Adipocyte (in vitro differentiated cells): ENCODE results near the gene SLC38A5.

Source experiments
- DNase-seq: peaks from one replicate; pipeline ENCODE4 v3.0.0-alpha.2; 2015; ENCODE audit warnings: low read depth
- H3K27me3 ChIP-seq: replicated peaks from 2 replicates; pipeline ENCODE4 v1.7.0; 2013; ENCODE audit warnings: mild to moderate bottlenecking, low read length, moderate library complexity; ENCODE audit not compliant: control insufficient read depth, insufficient read depth
- H3K36me3 ChIP-seq: 2 replicates; pipeline ENCODE4 v1.7.0; 2013; ENCODE audit warnings: low read length, mild to moderate bottlenecking, moderate library complexity; ENCODE audit not compliant: control insufficient read depth, insufficient read depth, severe bottlenecking
- H3K4me1 ChIP-seq: 2 replicates; pipeline ENCODE4 v1.7.0; 2013; ENCODE audit warnings: mild to moderate bottlenecking, low read length, moderate library complexity; ENCODE audit not compliant: control insufficient read depth, insufficient read depth
- H3K4me3 ChIP-seq: 2 replicates; pipeline ENCODE4 v1.7.0; 2013; ENCODE audit warnings: mild to moderate bottlenecking, low read length, moderate library complexity
- H3K9ac ChIP-seq: 2 replicates; pipeline ENCODE4 v1.7.0; 2013; ENCODE audit warnings: mild to moderate bottlenecking, low read length, moderate library complexity
- H3K9me3 ChIP-seq: 2 replicates; pipeline ENCODE4 v1.7.0; 2013; ENCODE audit warnings: mild to moderate bottlenecking, low read length, moderate library complexity; ENCODE audit not compliant: control insufficient read depth

SLC38A5 gene

GRCh38 chrX:48475774-48476577 is 5.9 kb upstream of the SLC38A5 start, which contains the start of gene FTSJ1:
Gene FTSJ1, plus strand, starts transcription at chrX:48476199. Its CDS starts 1,849 bp downstream, at chrX:48478048.
- H3K27me3 ChIP-seq, result no peaks in the 10 kb centered on the region
- no peaks in the 10 kb centered on the region for H3K9me3 ChIP-seq
- peak within 1 kb of the TSS; percentile 89 for H3K4me3 ChIP-seq
- peak within 1 kb of the TSS; percentile 94 for H3K9ac ChIP-seq
- H3K36me3 ChIP-seq, result no peaks in the 10 kb centered on the region
- H3K4me1 ChIP-seq, result no peaks in the 10 kb centered on the region
- DNase-seq, result peak; percentile 94

DNA sequence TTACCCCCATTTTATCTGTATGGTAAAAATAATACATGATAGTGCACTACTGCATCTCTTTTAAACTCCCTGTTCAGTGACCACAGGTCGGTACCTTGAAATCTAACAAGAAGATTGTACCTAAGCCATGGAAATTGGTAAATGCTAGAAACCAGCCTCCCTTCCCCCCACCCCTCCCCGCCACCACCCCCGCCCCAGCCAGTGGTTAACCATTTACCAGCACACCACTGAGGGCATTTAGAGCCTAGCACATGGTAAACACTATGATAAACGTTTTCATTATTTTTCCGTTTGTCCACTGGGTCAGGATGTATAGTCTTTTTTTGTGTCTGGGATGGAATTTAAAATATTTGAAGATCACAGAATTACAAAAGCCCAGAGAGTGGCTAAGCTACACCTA is 5.2 kb upstream of the SLC38A5 start:
- peak overlapping the region; percentile 89 for H3K4me3 ChIP-seq
- no peaks in the 10 kb centered on the region for H3K9me3 ChIP-seq
- peak overlapping the region; percentile 94 for H3K9ac ChIP-seq
- H3K27me3 ChIP-seq, result no peaks in the 10 kb centered on the region
- DNase-seq, result no peak
- no peaks in the 10 kb centered on the region for H3K4me1 ChIP-seq
- no peaks in the 10 kb centered on the region for H3K36me3 ChIP-seq

GRCh38 chrX:48474581-48474980 is 4.5 kb upstream of the SLC38A5 start:
- H3K36me3 ChIP-seq, result no peaks in the 10 kb centered on the region

DNA sequence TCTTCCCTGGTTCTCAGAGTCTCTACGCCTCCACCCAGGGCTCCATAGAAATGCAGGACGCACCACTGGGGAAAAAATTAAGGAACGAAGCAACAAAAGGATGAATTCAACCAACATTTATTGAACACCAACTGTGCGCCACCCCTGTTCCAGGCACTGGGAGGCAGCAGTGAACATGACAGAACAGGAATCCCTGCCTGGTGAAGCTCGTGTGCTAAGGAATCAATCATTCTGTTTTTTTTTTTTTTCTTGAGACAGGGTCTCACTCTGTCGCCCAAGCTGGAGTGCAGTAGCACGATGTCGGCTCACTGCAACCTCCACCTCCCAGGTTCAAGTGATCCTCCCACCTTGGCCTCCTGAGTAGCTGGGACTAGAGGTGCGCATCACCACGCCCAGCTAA is 4.1 kb upstream of the SLC38A5 start:
- H3K27me3 ChIP-seq, result no peaks in the 10 kb centered on the region
- no peaks in the 10 kb centered on the region for H3K36me3 ChIP-seq
- no peak for DNase-seq
- no peaks in the 10 kb centered on the region for H3K9me3 ChIP-seq
- no peaks in the 10 kb centered on the region for H3K4me1 ChIP-seq
- H3K9ac ChIP-seq, result no peak overlapping the region
- no peak overlapping the region for H3K4me3 ChIP-seq

More at GRCh38 chrX:48474581-48474980, 4.5 kb upstream of the SLC38A5 start:
- Histone ChIP-seq H3K4me1 (no peaks in the 10 kb centered on the region), H3K4me3 (no peak overlapping the region), H3K9me3 (no peaks in the 10 kb centered on the region), H3K27me3 (no peaks in the 10 kb centered on the region), H3K9ac (no peak overlapping the region)
- DNase-seq, result no peak

DNA sequence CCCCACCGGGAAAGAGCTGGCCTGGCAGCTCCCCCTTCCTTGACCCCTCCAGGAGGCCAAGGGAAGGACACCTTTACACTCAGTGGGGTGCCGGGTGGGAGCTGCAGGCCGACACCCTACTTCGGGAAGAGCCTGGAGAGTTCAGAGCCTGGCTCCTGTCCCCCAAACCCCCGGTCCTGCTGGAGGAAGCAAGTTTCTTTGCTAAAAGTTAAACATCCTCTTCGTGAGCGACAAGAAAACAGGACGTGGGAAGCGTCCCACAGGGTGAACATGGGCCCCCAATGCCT is 3.6 kb upstream of the SLC38A5 start:
- no peak for DNase-seq

DNA sequence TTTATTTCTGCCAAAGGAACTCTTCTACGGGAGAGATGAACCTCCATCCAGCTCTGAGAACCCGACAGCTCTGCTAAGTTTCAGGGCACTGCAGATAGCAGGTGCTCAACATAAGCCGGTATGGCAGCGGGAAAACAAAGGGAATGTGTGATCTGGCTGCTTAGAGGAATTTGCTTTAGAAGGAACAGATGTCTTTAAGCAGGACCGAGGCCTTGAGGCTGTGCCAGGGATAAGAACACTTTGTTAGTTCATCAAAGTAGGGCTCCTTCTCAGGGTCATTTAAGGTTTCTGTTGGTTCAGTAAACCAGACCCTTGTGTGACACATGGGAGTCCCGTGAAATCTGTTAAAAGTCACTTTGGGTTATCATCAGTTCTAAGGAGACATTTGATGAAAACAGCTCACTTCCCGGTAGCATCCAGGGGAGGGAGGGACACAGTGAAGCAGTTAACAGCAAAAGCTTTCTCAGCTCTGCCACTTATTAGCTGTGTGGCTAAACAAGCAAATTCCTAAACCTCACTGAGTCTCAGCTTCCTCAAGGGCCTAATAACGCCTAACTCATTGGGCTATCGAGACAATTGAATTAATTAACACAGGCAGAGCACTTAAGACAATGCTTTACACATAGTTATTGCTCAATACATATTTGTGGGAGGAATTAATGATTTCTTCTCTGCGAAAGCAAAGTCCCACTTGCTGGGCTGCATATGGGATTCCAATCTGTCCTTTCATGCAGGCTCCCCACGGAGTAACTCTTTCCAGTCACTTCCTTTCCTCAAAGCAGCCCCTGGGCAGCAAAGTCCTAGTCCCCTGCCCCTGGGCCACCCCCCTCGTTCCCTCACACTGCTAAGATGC is 3.0 kb upstream of the SLC38A5 start:
- no peak for DNase-seq
- H3K36me3 ChIP-seq, result no peaks in the 10 kb centered on the region
- no peak overlapping the region for H3K4me3 ChIP-seq
- no peaks in the 10 kb centered on the region for H3K9me3 ChIP-seq
- H3K27me3 ChIP-seq, result no peaks in the 10 kb centered on the region
- no peaks in the 10 kb centered on the region for H3K4me1 ChIP-seq
- H3K9ac ChIP-seq, result no peak overlapping the region

More for the DNA sequence above, 3.6 kb upstream of the SLC38A5 start:
- Histone ChIP-seq H3K36me3 (no peaks in the 10 kb centered on the region), H3K4me3 (no peak overlapping the region), H3K9me3 (no peaks in the 10 kb centered on the region), H3K27me3 (no peaks in the 10 kb centered on the region), H3K4me1 (no peaks in the 10 kb centered on the region), H3K9ac (no peak overlapping the region)

DNA sequence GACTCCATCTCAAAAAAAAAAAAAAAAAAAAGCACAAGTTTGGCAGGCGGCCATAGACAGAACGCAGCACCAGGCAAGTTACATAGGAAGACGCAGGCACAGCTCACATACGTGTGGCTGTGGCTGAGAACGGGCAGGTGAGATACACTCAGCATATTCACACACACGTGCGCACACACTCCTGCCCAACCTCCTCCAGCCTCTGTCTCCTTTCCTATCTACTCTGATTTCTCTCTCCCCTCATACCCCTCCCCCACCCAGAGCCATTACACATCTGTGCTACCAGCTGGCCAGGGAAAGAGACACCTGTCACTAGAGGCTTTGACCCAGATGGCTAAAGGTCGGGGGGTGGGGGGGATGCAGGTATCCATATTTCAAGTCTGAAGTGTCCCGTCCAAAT is 2.2 kb upstream of the SLC38A5 start:
- no peak overlapping the region for H3K9ac ChIP-seq
- H3K36me3 ChIP-seq, result no peaks in the 10 kb centered on the region
- no peaks in the 10 kb centered on the region for H3K9me3 ChIP-seq
- H3K4me1 ChIP-seq, result peaks cover 4% of the 10 kb centered on the region
- no peak overlapping the region for H3K4me3 ChIP-seq
- H3K27me3 ChIP-seq, result peaks cover 3% of the 10 kb centered on the region
- DNase-seq, result no peak

DNA sequence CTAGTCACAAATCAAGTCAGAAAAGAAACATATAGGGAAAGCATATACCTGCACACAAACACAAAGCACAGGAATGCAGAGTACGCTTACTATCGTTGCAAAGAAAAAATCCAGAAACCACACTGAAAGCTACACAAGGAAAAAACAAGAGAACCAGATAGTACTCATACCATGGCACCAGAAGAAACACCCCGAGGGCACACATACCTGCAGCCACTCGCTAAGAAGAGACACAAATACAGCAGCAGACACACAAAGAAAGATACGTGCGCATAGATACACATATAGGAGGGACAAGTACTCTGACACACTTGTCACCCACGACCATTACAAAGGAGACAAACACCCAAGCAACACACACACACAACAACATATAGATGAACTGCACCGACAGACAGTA is 1.4 kb upstream of the SLC38A5 start:
- no peak for DNase-seq
- Histone ChIP-seq H3K36me3 (no peaks in the 10 kb centered on the region), H3K9me3 (no peaks in the 10 kb centered on the region), H3K27me3 (peaks cover 3% of the 10 kb centered on the region), H3K4me3 (no peak overlapping the region), H3K9ac (no peak overlapping the region), H3K4me1 (peaks cover 4% of the 10 kb centered on the region)

GRCh38 chrX:48470833-48471118 is 716 bp upstream of the SLC38A5 start:
- H3K27me3 ChIP-seq, result peaks cover 3% of the 10 kb centered on the region
- no peak overlapping the region for H3K4me3 ChIP-seq
- H3K4me1 ChIP-seq, result peaks cover 4% of the 10 kb centered on the region
- H3K9ac ChIP-seq, result no peak overlapping the region
- H3K9me3 ChIP-seq, result no peaks in the 10 kb centered on the region
- no peak for DNase-seq
- no peaks in the 10 kb centered on the region for H3K36me3 ChIP-seq

- H3K27me3 ChIP-seq, result peaks cover 3% of the 10 kb centered on the region
- no peak for DNase-seq
- no peaks in the 10 kb centered on the region for H3K36me3 ChIP-seq
- peaks cover 8% of the 10 kb centered on the region for H3K4me1 ChIP-seq
- H3K9ac ChIP-seq, result no peak overlapping the region
- H3K4me3 ChIP-seq, result no peak overlapping the region
- H3K9me3 ChIP-seq, result no peaks in the 10 kb centered on the region
Measured at GRCh38 chrX:48468693-48469691, 1.1 kb downstream of the SLC38A5 start.

DNA sequence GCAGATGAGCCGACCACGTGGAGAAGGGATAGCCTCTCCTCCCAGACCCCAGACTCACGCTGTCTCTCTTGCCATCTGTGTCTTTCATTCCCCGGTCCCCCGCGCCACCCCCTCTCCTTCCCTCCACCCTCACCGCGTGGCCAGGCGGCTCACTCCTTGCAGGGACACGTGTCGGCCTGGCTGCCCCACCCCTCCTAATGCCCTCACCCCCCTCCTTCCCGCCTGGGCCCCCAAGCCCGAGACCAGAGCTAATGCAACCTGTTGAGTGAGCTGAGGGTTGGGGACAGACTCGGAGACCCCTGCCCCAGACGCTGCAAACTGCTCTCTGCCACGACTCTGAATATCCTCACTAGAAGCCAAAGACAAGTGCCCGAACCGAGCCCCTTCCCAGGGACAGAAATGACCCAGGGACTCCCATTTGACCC is 1.8 kb downstream of the SLC38A5 start:
- peaks cover 3% of the 10 kb centered on the region for H3K27me3 ChIP-seq
- peak overlapping the region; percentile 53 for H3K4me3 ChIP-seq
- H3K4me1 ChIP-seq, result peaks cover 8% of the 10 kb centered on the region
- no peaks in the 10 kb centered on the region for H3K36me3 ChIP-seq
- peak overlapping the region; percentile 53 for H3K9ac ChIP-seq
- DNase-seq, result no peak
- H3K9me3 ChIP-seq, result no peaks in the 10 kb centered on the region
